K562 (cell line): ENCODE data around the gene EXOC7. TPM values are rescaled to one million over a fixed set of nuclear protein-coding genes. Genes with fewer than 3 reads are reported as not detected.

ENCODE experiments used
- ATAC-seq: fragments of 200-7000 bp; cut with Tn5 transposase; 3 replicates; pipeline ENCODE4 v1.9.1; 2020; ENCODE audit warnings: moderate library complexity
- BruUV-seq: library from RNA; stranded (reverse); fragments of 400-500 nt; replicated peaks from 2 replicates; lab custom pipeline; 2021; lab: Mats Ljungman, UMichigan
- CTCF ChIA-PET: fragments of 300-600 bp; formaldehyde crosslinking; extraction: SDS; loops from one replicate; lab custom pipeline; 2021; ENCODE audit warnings: low intra/inter-chr PET ratio; lab: Yijun Ruan, JAX
- POLR2A ChIA-PET: fragments of 300-600, 350-650 bp; sonication (Branson Sonifier 250); formaldehyde crosslinking; extraction: SDS; loops from one replicate; lab custom pipeline; 2021; ENCODE audit warnings: antibody characterized with exemption, inconsistent platforms; lab: Yijun Ruan, JAX
- DNase-seq, 4 experiments: peaks; one replicate each; pipeline versions ENCODE4 v3.0.0 to v3.0.0-alpha.2; 2011 to 2018; ENCODE audit warnings: low spot score in 3 of 4, mixed read lengths in 3 of 4; ENCODE audit errors: extremely low read depth in 1 of 4
- FAIRE-seq: peaks from 2 replicates; lab custom pipeline; 2011; peaks lifted over from hg19 to GRCh38; lab: Jason Lieb, UNC
- H2AFZ ChIP-seq: 2 replicates; pipeline ENCODE4 v1.6.0; 2011; ENCODE audit warnings: low read depth, low read length, control low read depth, inconsistent platforms
- H3K27ac ChIP-seq: fragments of 200-600 bp; 3 replicates; pipeline ENCODE4 v1.8.0; 2011; ENCODE audit warnings: low read depth, mild to moderate bottlenecking, control low read depth, inconsistent platforms, low read length, moderate library complexity, mixed read lengths; ENCODE audit errors: extremely low read depth
- H3K27me3 ChIP-seq, 2 experiments: fragments of 300-600 bp in 1 of 2; 2 replicates in 1 of 2; 3 replicates in 1 of 2; pipeline versions ENCODE4 v1.6.0 to v1.8.0; 2011; ENCODE audit warnings: inconsistent platforms in 2 of 2, low read length in 2 of 2, mild to moderate bottlenecking in 1 of 2, mixed read lengths in 1 of 2, moderate library complexity in 1 of 2; ENCODE audit not compliant: control insufficient read depth in 2 of 2, insufficient read depth in 2 of 2
- H3K36me3 ChIP-seq: fragments of 300-600 bp; 3 replicates; pipeline ENCODE4 v1.8.0; 2011; ENCODE audit warnings: mild to moderate bottlenecking, low read length, inconsistent platforms; ENCODE audit not compliant: control insufficient read depth, insufficient read depth
- H3K4me1 ChIP-seq, 2 experiments: fragments of 200-600 bp in 1 of 2; replicated peaks in 1 of 2; 2 replicates in 1 of 2; 3 replicates in 1 of 2; pipeline versions ENCODE4 v1.5.1 to v1.8.0; 2011; ENCODE audit warnings: inconsistent platforms in 2 of 2, low read length in 2 of 2, mild to moderate bottlenecking in 1 of 2, mixed read lengths in 1 of 2, moderate library complexity in 1 of 2; ENCODE audit not compliant: control insufficient read depth in 2 of 2, insufficient read depth in 2 of 2
- H3K4me2 ChIP-seq: 2 replicates; pipeline ENCODE4 v1.6.1; 2011; ENCODE audit warnings: low read length, control low read depth, inconsistent platforms, mixed read lengths; ENCODE audit not compliant: insufficient read depth
- H3K4me3 ChIP-seq: fragments of 200-600 bp; sonication (generic), shearing (Covaris generic); 2 replicates; pipeline ENCODE4 v1.5.1; 2016; ENCODE audit warnings: control low read depth, inconsistent platforms
- H3K79me2 ChIP-seq: fragments of 200-600 bp; 3 replicates; pipeline ENCODE4 v1.8.0; 2011; ENCODE audit warnings: low read length, inconsistent platforms; ENCODE audit not compliant: control insufficient read depth, insufficient read depth
- H3K9ac ChIP-seq, 2 experiments: 2 replicates each; pipeline versions ENCODE4 v1.6.0 to v1.6.1; 2011; ENCODE audit warnings: low read depth in 2 of 2, low read length in 2 of 2, control low read depth in 1 of 2, inconsistent platforms in 1 of 2, mild to moderate bottlenecking in 1 of 2, mixed read lengths in 1 of 2; ENCODE audit not compliant: insufficient read depth in 1 of 2
- H3K9me1 ChIP-seq: one replicate; pipeline ENCODE4 v1.6.0; 2011; ENCODE audit warnings: inconsistent platforms, mild to moderate bottlenecking, low read length, moderate library complexity; ENCODE audit not compliant: control insufficient read depth, insufficient read depth
- H3K9me3 ChIP-seq: replicated peaks from 2 replicates; pipeline ENCODE4 v1.5.1; 2011; ENCODE audit warnings: low read depth, low read length, inconsistent platforms; ENCODE audit not compliant: control insufficient read depth, insufficient read depth
- H4K20me1 ChIP-seq: replicated peaks from 2 replicates; pipeline ENCODE4 v1.6.1; 2011; ENCODE audit warnings: low read length, inconsistent platforms, mixed read lengths; ENCODE audit not compliant: control insufficient read depth, insufficient read depth
- MITF ChIP-seq: IDR thresholded peaks from 2 replicates; pipeline ENCODE4 v1.6.1; 2014; ENCODE audit warnings: antibody characterized with exemption
- PML ChIP-seq: IDR thresholded peaks from 2 replicates; pipeline ENCODE4 v1.6.1; 2012; ENCODE audit warnings: low read length, inconsistent platforms
- PTRF ChIP-seq: fragments of 450-650 bp; IDR thresholded peaks from 2 replicates; pipeline ENCODE4 v1.6.1; 2016; ENCODE audit warnings: mild to moderate bottlenecking, missing genetic modification characterization, missing compliant biosample characterization
- WGBS: fragments of 100-300 bp; shearing (Covaris generic); methylation state at CpG from one replicate; pipeline ENCODE4 v1.1.6; 2016; ENCODE audit warnings: low coverage, mixed read lengths; ENCODE audit not compliant: insufficient coverage; ENCODE audit errors: missing lambda C conversion rate; 5-methylcytosine and 5-hydroxymethylcytosine counted together
- in situ Hi-C: fragments of 300-500 bp; cut with MboI; formaldehyde crosslinking; loops from 4 replicates; pipeline ENCODE4 v1.15.0; 2018; ENCODE audit warnings: inconsistent platforms, mixed read lengths
- intact Hi-C: fragments of 100-400 bp; cut with micrococcal nuclease; formaldehyde crosslinking; loops from 2 replicates; pipeline ENCODE4 v1.14.2; 2022
- polyA plus RNA-seq, 8 experiments: library from polyadenylated mRNA; depleted of rRNA in 4 of 8; stranded (reverse) in 5 of 8; unstranded in 3 of 8; fragments of >200 nt; fragmentation: Nextera tagmentation in 2 of 8; fragmentation: Illumina TruSeq in 1 of 8; extraction: Ambion mirVana in 2 of 8; extraction: Trizol in 1 of 8; gene quantifications; 2 replicates each; pipeline versions ENCODE4 v1.2.1 to v1.2.3, GENCODE V29; 2011 to 2014; ENCODE audit warnings: inconsistent platforms in 1 of 8, missing spikeins in 1 of 8
- total RNA-seq, 7 experiments: library from RNA; depleted of rRNA in 6 of 7; stranded (reverse); fragments of >200 nt in 6 of 7; fragmentation: Illumina TruSeq in 2 of 7; extraction: Trizol in 2 of 7; gene quantifications; 2 replicates each; pipeline versions ENCODE4 v1.2.1 to v1.2.3, GENCODE V29; 2011 to 2021; ENCODE audit warnings: low replicate concordance in 1 of 7

The EXOC7 gene
- total and polyA plus RNA-seq, 9 of the 15 experiments (the other 6 are each of a cell fraction or from before 2014, with no cell fraction given): 18.6 to 57.0 (median 35.0) TPM

- Histone ChIP-seq H3K27ac (no peak overlapping the region), H3K36me3 (peaks cover 5% of the 10 kb centered on the region; the same call in 1 of the 3 replicates), H3K4me1 (peaks cover 5 to 48% of the 10 kb centered on the region in 2 experiments; a peak in 3 of 5 replicates), H3K4me2 (peak overlapping the region; percentile 61; the same call in 1 of the 2 replicates), H3K4me3 (no peak overlapping the region), H3K9ac (0 out of 4 replicates have a peak overlapping the region, but pooled peaks of 1 of the 2 experiments have one; percentile 87), H4K20me1 (peaks cover 14% of the 10 kb centered on the region), H3K9me1 (no peaks in the 10 kb centered on the region), H2AFZ (no peak overlapping the region), H3K9me3 (no peaks in the 10 kb centered on the region), H3K27me3 (peaks cover 32 to 51% of the 10 kb centered on the region in 2 experiments; a peak in 4 of 5 replicates), H3K79me2 (no peaks in the 10 kb centered on the region)
- intact Hi-C loops (no loop called here), in situ Hi-C loops (no loop called here)
- WGBS: 7% methylated on average over 10 of the region's 24 CpGs
- TF ChIP-seq PTRF (tag) (no peak), MITF (no peak), PML (no peak)
- FAIRE-seq: no peak
- CTCF ChIA-PET: interaction anchor here (1.5 kb wide), 1 partner anchor 139 kb away, joined by 5 read pairs; no protein-coding TSS in a partner anchor
- DNase-seq: no peak
- no peak; the same call in 2 of the 3 replicates for ATAC-seq
- no TSS peak for BruUV-seq
- POLR2A ChIA-PET: interaction anchor here (0.7 to 4.3 kb wide), 7 partner anchors 11 to 52 kb away, joined by 3 to 28 read pairs (median 4); no protein-coding TSS in a partner anchor
These were observed 37.1 kb upstream of the EXOC7 start for GRCh38 chr17:76140661-76141211.
